Dendritic cell treated with granulocyte-macrophage colony-stimulating factor and Interleukin-4, amounts not matched to agents 40 ng/mL and 50 ng/mL, for 4 days (primary cell): ENCODE data around the gene ADCK1.
A peak's percentile ranks its signal among the peaks of the same experiment; 100 is the strongest.

Experiments
- H3K27ac Mint-ChIP-seq: one replicate; pipeline ENCODE4 v1.8.0; 2022; ENCODE audit warnings: mild to moderate bottlenecking, mixed read lengths
- H3K27me3 Mint-ChIP-seq: one replicate; pipeline ENCODE4 v1.8.0; 2022; ENCODE audit warnings: mild to moderate bottlenecking, mixed read lengths
- H3K36me3 Mint-ChIP-seq: one replicate; pipeline ENCODE4 v1.8.0; 2022; ENCODE audit warnings: low read depth, mixed read lengths
- H3K4me1 Mint-ChIP-seq: one replicate; pipeline ENCODE4 v1.8.0; 2022; ENCODE audit warnings: low read depth, mixed read lengths
- H3K4me3 Mint-ChIP-seq: one replicate; pipeline ENCODE4 v1.8.0; 2022; ENCODE audit warnings: mild to moderate bottlenecking, moderate library complexity, mixed read lengths
- H3K9me3 Mint-ChIP-seq: one replicate; pipeline ENCODE4 v1.8.0; 2022; ENCODE audit warnings: mixed read lengths
- intact Hi-C: fragments of 100-400 bp; cut with micrococcal nuclease; formaldehyde crosslinking; loops from one replicate; pipeline ENCODE4 v1.15.0; 2022

The ADCK1 gene

DNA sequence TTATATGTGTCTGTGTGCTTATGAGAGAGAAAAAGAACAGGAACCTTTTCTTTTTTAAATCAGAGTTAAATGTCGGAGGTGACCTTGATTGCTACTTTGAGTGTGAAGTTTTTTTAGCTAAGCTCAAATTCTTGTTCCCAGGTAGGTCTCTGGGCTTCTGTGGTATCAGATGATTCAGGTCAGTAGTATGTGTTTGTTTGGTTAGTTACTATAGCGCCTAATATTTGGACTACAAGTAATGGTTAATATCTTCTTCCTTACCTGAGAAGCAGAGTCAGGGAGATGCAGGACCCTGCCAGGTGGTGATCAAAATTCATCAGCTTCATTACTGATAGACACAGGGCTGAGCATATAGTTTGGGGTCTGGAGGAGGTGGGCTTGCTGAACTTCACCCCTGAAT lies 30.8 kb downstream of the ADCK1 start:
- intact Hi-C loops = no loop called here
- Mint-ChIP-seq H3K4me3 (no peak overlapping the region), H3K27me3 (no peaks in the 10 kb centered on the region), H3K27ac (no peak overlapping the region), H3K4me1 (no peaks in the 10 kb centered on the region), H3K9me3 (no peaks in the 10 kb centered on the region), H3K36me3 (peaks cover 65% of the 10 kb centered on the region)

DNA sequence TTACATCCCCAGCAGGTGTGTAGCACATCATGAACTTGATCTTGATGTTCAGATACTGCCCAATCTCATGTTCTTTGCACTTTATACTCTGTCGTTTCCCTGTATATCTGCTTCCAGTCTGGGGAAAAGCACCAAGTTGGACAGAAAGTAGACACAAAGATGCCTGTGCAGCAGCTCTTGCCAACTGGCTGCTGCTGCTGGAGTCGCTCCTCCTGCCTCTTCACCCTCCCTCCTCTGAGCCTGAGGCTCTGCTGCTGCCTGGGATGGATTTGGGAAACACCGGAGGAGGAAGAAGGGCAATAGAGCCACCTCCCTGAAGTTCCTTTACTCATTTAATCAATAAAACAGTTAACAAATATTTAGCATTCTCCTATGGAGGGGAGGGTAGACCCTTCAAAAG lies 32.4 kb downstream of the ADCK1 start:
- intact Hi-C loops = no loop called here
- no peaks in the 10 kb centered on the region for H3K9me3 Mint-ChIP-seq
- H3K36me3 Mint-ChIP-seq = peaks cover 66% of the 10 kb centered on the region
- no peaks in the 10 kb centered on the region for H3K4me1 Mint-ChIP-seq
- H3K27ac Mint-ChIP-seq = no peak overlapping the region
- H3K27me3 Mint-ChIP-seq = no peaks in the 10 kb centered on the region
- H3K4me3 Mint-ChIP-seq = no peak overlapping the region

DNA sequence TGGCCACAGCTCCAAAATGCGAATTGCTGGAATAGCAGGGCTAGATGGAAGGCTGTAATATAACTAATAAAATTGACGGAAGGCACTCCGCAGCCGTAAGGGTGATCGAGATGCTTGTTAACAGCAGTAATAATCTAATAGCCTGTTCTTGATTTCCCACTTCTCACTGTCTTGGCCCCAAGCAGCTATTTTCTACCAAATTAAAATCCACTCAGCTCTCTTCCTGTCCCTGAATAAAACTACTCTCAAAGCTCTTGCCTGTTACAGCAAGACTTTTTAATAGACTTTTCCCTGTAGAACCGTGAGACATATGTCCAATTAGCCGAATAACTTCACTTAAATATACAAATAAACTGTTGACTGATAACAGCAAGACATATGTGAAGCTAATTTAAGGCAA lies 38.0 kb downstream of the ADCK1 start:
- intact Hi-C loops = no loop called here
- H3K27ac Mint-ChIP-seq = no peak overlapping the region
- H3K36me3 Mint-ChIP-seq = peaks cover 51% of the 10 kb centered on the region
- H3K4me3 Mint-ChIP-seq = no peak overlapping the region
- H3K27me3 Mint-ChIP-seq = no peaks in the 10 kb centered on the region
- H3K4me1 Mint-ChIP-seq = no peaks in the 10 kb centered on the region
- H3K9me3 Mint-ChIP-seq = no peaks in the 10 kb centered on the region

DNA sequence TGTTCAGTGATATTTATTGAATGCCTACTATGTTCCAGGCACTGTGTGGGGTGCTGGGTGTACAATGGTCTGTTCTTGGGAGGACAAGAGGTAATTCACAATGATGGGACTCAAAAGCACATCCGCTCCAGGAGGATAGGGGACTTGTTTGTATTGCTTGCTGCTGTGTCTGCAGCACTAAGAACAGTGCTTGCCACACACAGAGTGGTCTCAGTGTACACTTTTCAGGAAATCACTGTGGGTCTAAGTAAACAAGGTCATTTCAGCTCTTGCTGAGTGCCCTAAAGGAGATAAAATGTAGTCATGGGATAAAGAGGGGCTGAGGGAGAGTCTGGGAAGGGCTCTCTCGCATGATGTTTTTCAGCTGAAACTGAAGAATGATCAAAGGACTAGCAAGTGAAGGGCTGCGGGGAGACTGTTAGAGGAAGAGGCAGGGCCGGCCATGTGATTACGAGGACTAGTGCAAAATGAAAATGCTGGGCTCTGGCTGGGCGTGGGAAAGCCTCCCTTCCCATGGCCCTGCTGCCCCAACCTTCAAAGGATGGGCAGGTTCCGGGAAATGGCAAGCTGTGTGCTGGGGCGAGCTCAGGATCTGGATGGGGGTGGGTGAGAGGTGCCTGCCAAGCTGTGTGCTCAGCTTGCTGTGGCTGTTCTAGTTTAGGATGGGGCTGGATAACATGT lies 39.1 kb downstream of the ADCK1 start:
- Mint-ChIP-seq H3K4me1 (no peaks in the 10 kb centered on the region), H3K36me3 (peaks cover 43% of the 10 kb centered on the region), H3K27me3 (no peaks in the 10 kb centered on the region), H3K4me3 (no peak overlapping the region), H3K27ac (no peak overlapping the region), H3K9me3 (no peaks in the 10 kb centered on the region)
- intact Hi-C loops = no loop called here

DNA sequence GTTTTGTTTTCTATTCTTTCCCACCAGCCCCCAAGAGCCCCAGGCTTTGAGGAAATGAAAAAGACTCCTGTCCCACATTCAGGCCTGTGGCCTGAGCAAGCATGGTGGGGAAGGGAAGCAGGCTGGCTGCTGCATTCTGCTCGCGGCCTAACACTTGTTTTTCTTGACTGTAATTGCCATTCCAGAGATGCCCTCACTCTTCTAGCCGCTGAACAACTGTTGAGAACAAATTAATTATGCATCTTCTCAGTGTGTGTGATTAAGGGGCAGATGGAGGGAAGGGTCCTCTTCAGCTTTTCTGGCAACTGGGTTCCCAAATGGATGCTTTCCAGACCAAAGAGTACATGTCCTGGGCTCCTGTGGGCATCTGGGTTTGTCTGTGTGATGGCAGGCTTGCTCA lies 43.3 kb downstream of the ADCK1 start:
- Mint-ChIP-seq H3K9me3 (no peaks in the 10 kb centered on the region), H3K4me3 (no peak overlapping the region)

DNA sequence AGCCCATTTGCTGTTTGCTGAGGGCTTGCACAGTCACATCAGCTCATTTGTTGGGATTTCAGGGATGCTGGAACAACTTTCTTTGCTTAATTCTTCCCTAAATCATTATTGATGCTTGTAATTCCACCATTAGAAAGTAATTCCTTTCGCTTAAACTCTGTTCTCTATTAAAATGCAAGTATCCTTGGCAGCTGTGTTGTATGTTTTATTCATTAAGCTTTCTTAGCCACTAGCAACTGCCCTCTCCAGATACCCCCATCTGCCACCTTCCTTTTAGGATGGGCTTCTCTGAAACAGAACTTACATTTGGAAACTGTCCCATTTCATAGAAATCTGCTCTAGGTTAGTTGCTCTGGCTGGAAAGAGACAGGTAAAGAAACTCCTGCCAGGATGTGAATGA lies 43.7 kb downstream of the ADCK1 start:
- Mint-ChIP-seq H3K27me3 (no peaks in the 10 kb centered on the region), H3K36me3 (peaks cover 16% of the 10 kb centered on the region), H3K9me3 (no peaks in the 10 kb centered on the region), H3K4me3 (no peak overlapping the region), H3K27ac (no peak overlapping the region), H3K4me1 (peaks cover 17% of the 10 kb centered on the region)
- intact Hi-C loops = no loop called here

More for the DNA sequence above, 43.3 kb downstream of the ADCK1 start:
- intact Hi-C loops = no loop called here
- Mint-ChIP-seq H3K27ac (peak overlapping the region; percentile 35), H3K27me3 (no peaks in the 10 kb centered on the region), H3K36me3 (peaks cover 17% of the 10 kb centered on the region), H3K4me1 (peaks cover 17% of the 10 kb centered on the region)

DNA sequence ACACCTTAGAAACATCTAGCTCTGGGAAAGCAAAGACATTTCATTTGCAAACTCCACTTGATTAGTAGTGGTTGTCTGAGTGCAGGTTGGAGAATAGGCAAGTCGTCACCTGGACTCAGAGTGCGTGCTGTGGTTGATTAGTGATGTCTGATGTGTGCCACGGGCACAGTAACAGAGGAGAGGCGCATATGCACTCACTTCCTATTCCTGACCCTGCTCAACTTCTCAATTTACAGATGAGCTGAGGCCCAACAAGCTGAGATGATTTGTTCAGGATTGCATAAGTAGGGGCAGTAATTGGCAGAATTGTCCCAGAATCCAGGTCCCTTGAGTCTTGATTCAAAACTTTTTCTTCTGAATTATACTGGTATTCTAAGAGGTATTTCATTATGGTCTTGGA lies 44.9 kb downstream of the ADCK1 start:
- intact Hi-C loops = no loop called here
- H3K27me3 Mint-ChIP-seq = no peaks in the 10 kb centered on the region
- peaks cover 6% of the 10 kb centered on the region for H3K36me3 Mint-ChIP-seq
- H3K9me3 Mint-ChIP-seq = no peaks in the 10 kb centered on the region
- no peak overlapping the region for H3K27ac Mint-ChIP-seq
- H3K4me1 Mint-ChIP-seq = peaks cover 17% of the 10 kb centered on the region
- H3K4me3 Mint-ChIP-seq = no peak overlapping the region

DNA sequence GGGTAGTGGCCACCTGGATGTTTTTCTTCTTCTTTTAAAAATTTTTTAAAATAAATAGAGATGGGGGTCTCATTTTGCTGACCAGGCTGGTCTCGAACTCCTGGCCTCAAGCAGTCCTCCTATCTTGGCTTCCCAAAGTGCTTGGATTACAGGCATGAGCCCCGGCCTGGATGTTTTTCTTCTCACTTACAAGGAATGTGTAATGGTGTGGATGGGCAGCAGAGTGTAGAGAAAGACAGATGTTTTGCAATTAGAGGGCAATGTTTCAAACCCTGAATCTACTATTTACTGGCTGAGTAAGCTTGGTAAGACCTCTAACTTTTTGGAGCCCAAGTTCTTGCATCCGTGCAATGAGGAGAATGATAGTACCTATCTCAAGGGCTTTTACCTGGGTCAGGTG lies 48.1 kb downstream of the ADCK1 start:
- Mint-ChIP-seq H3K36me3 (peaks cover 6% of the 10 kb centered on the region), H3K4me3 (no peak overlapping the region), H3K9me3 (no peaks in the 10 kb centered on the region), H3K27ac (no peak overlapping the region), H3K4me1 (peaks cover 17% of the 10 kb centered on the region), H3K27me3 (no peaks in the 10 kb centered on the region)
- intact Hi-C loops = no loop called here

DNA sequence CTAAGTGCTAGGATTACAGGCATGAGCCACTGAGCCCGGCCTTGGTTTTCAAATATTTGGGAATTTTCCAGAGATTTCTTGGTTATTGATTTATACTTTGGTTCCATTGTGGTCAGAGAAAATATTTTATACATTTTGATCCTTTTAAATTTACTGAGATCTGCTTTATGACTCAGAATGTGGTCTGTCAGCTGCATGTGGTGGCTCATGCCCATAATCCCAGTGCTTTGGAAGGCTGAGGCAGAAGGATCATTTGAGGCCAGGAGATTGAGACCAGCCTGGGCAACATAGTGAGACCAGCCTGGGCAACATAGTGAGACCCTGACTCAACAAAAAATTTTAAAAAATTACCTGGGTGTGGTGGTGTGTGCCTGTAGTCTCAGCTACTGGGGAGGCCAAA lies 49.8 kb downstream of the ADCK1 start:
- intact Hi-C loops = no loop called here
- Mint-ChIP-seq H3K9me3 (no peaks in the 10 kb centered on the region), H3K36me3 (peaks cover 6% of the 10 kb centered on the region), H3K27ac (no peak overlapping the region), H3K4me3 (no peak overlapping the region), H3K27me3 (no peaks in the 10 kb centered on the region), H3K4me1 (peaks cover 12% of the 10 kb centered on the region)

DNA sequence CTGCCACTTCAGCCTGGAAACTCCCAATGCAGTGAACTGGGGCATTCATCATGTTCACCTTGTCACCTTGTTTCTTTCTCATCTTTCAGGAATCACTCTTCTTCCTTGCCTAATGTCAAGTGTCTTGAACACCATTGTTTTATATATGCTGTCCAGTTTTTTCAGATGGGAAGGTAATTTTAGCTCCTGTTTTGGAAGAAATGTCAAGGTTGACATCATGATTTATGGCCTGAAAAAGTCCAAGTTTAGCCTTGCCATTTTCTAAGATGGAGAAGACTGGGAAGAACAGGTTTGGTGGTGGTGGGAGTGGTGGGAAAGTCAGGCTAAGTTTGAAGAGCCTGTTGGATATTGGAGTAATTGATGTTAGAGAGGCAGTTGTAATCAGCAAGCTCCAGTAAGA lies 54.0 kb downstream of the ADCK1 start:
- H3K9me3 Mint-ChIP-seq = no peaks in the 10 kb centered on the region
- intact Hi-C loops = no loop called here
- no peak overlapping the region for H3K4me3 Mint-ChIP-seq
- H3K36me3 Mint-ChIP-seq = peaks cover 6% of the 10 kb centered on the region
- H3K27me3 Mint-ChIP-seq = no peaks in the 10 kb centered on the region
- no peak overlapping the region for H3K27ac Mint-ChIP-seq
- H3K4me1 Mint-ChIP-seq = no peaks in the 10 kb centered on the region

DNA sequence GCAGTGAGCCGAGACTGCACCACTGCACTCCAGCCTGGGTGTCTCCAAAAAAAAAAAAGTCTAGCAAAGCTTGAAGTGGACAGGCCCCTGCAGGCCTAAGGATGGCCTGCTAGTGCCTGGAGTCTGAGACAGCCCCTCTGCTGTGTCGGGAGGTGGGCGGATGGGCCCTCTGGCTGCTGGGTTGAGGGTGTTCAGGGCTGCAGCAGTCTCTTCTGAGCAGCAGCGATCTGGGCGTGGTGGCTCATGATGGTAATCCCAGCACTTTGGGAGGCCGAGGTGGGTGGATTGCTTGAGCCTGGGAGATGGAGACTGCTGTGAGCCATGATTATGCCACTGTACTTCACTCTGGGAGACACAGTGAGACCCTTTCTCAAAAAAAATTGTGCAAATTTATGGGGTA lies 57.0 kb downstream of the ADCK1 start:
- Mint-ChIP-seq H3K4me3 (no peak overlapping the region), H3K9me3 (no peaks in the 10 kb centered on the region), H3K27me3 (no peaks in the 10 kb centered on the region), H3K4me1 (no peaks in the 10 kb centered on the region), H3K36me3 (peaks cover 22% of the 10 kb centered on the region), H3K27ac (no peak overlapping the region)
- intact Hi-C loops = no loop called here

DNA sequence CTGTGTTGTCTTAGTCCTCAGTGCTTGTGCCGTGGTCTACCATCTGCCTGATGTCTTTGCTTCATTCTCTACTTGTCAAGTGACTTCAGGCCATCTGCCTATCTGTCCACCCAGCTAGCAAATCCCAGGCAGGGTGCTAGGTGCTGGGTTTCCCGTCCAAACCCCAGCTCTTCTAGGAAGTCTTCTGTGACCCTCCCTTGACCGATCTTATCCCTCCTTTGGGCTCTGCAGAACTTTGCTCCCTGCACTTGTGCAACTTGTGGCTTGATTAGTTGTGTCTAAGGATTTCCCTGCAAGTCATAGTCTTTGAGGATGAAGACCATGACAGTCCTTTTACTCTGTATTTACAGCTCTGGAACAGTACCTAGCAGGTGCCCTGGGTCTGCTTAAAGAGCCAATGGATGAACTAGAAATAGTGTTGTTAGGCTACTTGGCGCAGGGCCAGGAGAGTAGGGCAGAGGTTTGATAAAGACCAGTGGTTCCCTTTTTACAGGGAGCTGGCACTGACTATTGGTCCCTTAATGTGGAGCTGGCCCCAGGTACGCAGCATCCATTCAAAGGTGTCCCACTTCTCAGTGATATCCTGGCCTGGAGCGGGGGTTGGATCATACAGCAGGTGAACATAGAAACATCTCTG lies 60.1 kb downstream of the ADCK1 start:
- no peaks in the 10 kb centered on the region for H3K27me3 Mint-ChIP-seq
- peaks cover 34% of the 10 kb centered on the region for H3K36me3 Mint-ChIP-seq
- peaks cover 8% of the 10 kb centered on the region for H3K4me1 Mint-ChIP-seq
- H3K9me3 Mint-ChIP-seq = no peaks in the 10 kb centered on the region
- no peak overlapping the region for H3K4me3 Mint-ChIP-seq
- H3K27ac Mint-ChIP-seq = no peak overlapping the region
- intact Hi-C loops = loop anchor here (5.0 kb wide), 1 partner anchor 737 kb away; no protein-coding TSS in a partner anchor

DNA sequence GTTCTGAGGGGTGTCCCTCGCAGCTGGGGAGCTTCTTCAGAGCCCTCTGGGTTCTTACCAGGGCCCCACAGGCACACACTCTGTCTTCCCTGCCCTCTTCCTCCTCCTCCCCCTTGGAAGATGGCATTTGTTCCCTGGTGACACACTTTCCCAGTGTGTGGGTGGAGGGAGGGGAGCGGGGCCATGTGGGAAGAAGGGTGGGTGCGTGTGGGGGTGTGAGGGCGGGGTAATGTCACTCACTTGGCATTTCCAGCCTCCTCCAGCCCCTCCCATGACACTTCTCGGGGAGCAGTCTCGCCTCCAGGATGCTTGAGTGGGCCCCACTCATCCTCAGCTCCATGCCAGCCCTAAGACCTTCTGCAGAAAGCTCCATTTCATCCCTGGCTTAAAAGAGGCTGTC lies 61.3 kb downstream of the ADCK1 start:
- peaks cover 41% of the 10 kb centered on the region for H3K36me3 Mint-ChIP-seq

DNA sequence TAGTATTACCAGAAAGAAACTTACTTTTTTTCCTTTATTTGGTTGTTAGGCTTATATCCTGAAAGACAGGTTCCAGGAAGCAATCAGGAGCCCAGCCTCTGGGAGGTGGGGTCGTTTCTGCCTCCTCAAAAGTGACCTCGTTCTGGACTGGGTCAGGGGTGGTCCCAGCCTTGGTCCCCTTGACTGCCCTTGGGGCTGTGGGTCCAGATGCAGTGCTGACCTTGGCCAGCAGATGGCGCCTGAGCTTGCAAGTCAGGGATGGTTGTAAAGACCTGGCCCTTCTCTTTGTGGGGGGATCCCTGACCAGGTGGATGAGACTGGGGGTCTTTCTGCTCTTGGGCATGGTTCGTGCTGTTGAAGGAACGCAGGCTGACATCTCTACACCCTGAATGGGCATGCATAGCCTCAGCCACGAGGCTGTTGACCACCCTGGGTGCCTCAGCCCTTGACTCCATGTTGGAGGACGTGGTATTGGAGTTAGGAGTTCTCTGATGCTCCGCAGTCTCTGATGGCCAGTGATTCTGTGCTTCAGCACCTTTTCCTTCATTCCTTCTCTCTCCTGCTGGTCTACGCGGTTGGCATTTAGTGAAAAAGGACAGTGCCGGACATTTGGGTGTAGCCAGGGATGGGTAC lies 62.4 kb downstream of the ADCK1 start:
- H3K27me3 Mint-ChIP-seq = no peaks in the 10 kb centered on the region
- no peak overlapping the region for H3K27ac Mint-ChIP-seq
- peaks cover 47% of the 10 kb centered on the region for H3K36me3 Mint-ChIP-seq
- peaks cover 8% of the 10 kb centered on the region for H3K4me1 Mint-ChIP-seq
- peaks cover 8% of the 10 kb centered on the region for H3K9me3 Mint-ChIP-seq
- H3K4me3 Mint-ChIP-seq = no peak overlapping the region
- intact Hi-C loops = loop anchor here (5.0 kb wide), 1 partner anchor 735 kb away; no protein-coding TSS in a partner anchor

More for the DNA sequence above, 61.3 kb downstream of the ADCK1 start:
- intact Hi-C loops = loop anchor here (5.0 kb wide), 1 partner anchor 736 kb away; no protein-coding TSS in a partner anchor
- peaks cover 8% of the 10 kb centered on the region for H3K9me3 Mint-ChIP-seq
- no peak overlapping the region for H3K4me3 Mint-ChIP-seq
- H3K27me3 Mint-ChIP-seq = no peaks in the 10 kb centered on the region
- H3K27ac Mint-ChIP-seq = no peak overlapping the region
- peaks cover 8% of the 10 kb centered on the region for H3K4me1 Mint-ChIP-seq
